HTERT RPE-1 (cell line): Measurements from ENCODE around the gene GCN1.

ENCODE experiments used
- in situ Hi-C: fragments of 300-500 bp; cut with MboI; formaldehyde crosslinking; loops from 4 replicates; pipeline ENCODE4 v1.14.3; 2020; ENCODE audit warnings: low sequenced_read_pairs

GCN1 gene

GRCh38 chr12:120118321-120119061 lies 76.0 kb downstream of the GCN1 start:
- in situ Hi-C loops, result no loop called here

- in situ Hi-C loops, result no loop called here
Measured at GRCh38 chr12:120117961-120118320, 76.6 kb downstream of the GCN1 start.

- in situ Hi-C loops, result no loop called here
Measured at GRCh38 chr12:120116792-120117651, 77.5 kb downstream of the GCN1 start.

- in situ Hi-C loops, result no loop called here
Measured at GRCh38 chr12:120116441-120116791, 78.1 kb downstream of the GCN1 start, which contains the start of gene RAB35. TSS of gene RAB35 (minus strand) at chr12:120116753. CDS start at chr12:120116650, 103 bp downstream.

GRCh38 chr12:120115692-120116440 lies 78.6 kb downstream of the GCN1 start:
- in situ Hi-C loops, result no loop called here

GRCh38 chr12:120115066-120115465 lies 79.4 kb downstream of the GCN1 start:
- in situ Hi-C loops, result no loop called here

- in situ Hi-C loops, result no loop called here
Measured at GRCh38 chr12:120110550-120111501, 83.7 kb downstream of the GCN1 start.

- in situ Hi-C loops, result no loop called here
Measured at GRCh38 chr12:120109570-120110267, 84.8 kb downstream of the GCN1 start.

- in situ Hi-C loops, result no loop called here
Measured at GRCh38 chr12:120106151-120106550, 88.4 kb downstream of the GCN1 start.

- in situ Hi-C loops, result no loop called here
Measured at GRCh38 chr12:120103371-120103770, 91.1 kb downstream of the GCN1 start.

GRCh38 chr12:120103044-120103338 lies 91.5 kb downstream of the GCN1 start:
- in situ Hi-C loops, result no loop called here

GRCh38 chr12:120102189-120103043 lies 92.1 kb downstream of the GCN1 start:
- in situ Hi-C loops, result no loop called here

GRCh38 chr12:120101617-120102016 lies 92.9 kb downstream of the GCN1 start:
- in situ Hi-C loops, result no loop called here

GRCh38 chr12:120101182-120101581 lies 93.3 kb downstream of the GCN1 start:
- in situ Hi-C loops, result no loop called here

- in situ Hi-C loops, result no loop called here
Measured at GRCh38 chr12:120100630-120101029, 93.9 kb downstream of the GCN1 start.

- in situ Hi-C loops, result no loop called here
Measured at GRCh38 chr12:120099738-120100137, 94.8 kb downstream of the GCN1 start.

- in situ Hi-C loops, result no loop called here
Measured at GRCh38 chr12:120098756-120099470, 95.6 kb downstream of the GCN1 start.

- in situ Hi-C loops, result no loop called here
Measured at GRCh38 chr12:120096671-120097202, 97.8 kb downstream of the GCN1 start.
